ENCODE data around the gene SYNPO2. TPM values are rescaled to one million over a fixed set of nuclear protein-coding genes. Genes with fewer than 3 reads are reported as not detected.

Gene SYNPO2
- total and polyA plus RNA-seq, 2 of the 13 experiments (the other 11 are each of a cell fraction or from before 2014, with no cell fraction given) = not detected

DNA sequence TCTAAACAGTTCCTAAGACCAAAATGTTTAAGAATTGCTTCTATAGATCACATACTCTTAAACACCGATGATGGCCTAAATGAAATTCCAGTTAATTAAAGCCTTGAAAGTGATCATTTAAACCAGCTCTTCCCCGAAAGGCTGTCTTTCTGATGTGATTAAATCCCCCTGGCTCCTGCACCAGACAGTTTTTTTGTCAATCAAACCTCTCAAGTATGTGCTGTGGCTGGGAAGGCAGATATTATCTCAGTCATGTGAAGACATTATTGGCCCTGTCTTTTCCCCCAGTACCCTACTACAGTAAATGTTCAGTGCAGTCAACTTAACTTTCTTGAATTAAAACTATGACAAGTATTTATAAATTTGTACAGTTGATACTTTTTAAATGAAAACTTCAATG, 126.0 kb downstream of the SYNPO2 start:
- no TSS peak for BruUV-seq (replicated peaks)
- H3K36me3 ChIP-seq (replicated peaks in 1 of 2; ENCODE audit: control insufficient read depth in 1 of 2, insufficient read depth in 2 of 2, low read length in 2 of 2) = no peaks in the 10 kb centered on the region
- intact Hi-C loops (cut with micrococcal nuclease; ENCODE audit: unreplicated experiment) = no loop called here
- POLR2A ChIA-PET = no interaction called here
- H4K20me1 ChIP-seq (ENCODE audit: insufficient read depth, low read length) = no peaks in the 10 kb centered on the region
- WGBS (ENCODE audit: low lambda C conversion rate) = 50% methylated on average over 2 of the region's 2 CpGs
- no peak overlapping the region for H3K27ac ChIP-seq (ENCODE audit: extremely low read length, insufficient read depth, low read length)
- FAIRE-seq = no peak
- H3K4me3 ChIP-seq (replicated peaks in 1 of 3; ENCODE audit: insufficient read depth in 1 of 3, low read depth in 2 of 3, low read length in 3 of 3) = no peak overlapping the region
- no peak overlapping the region for H3K9ac ChIP-seq (ENCODE audit: insufficient read depth, low read depth, low read length)
- H3K79me2 ChIP-seq (ENCODE audit: insufficient read depth, low read length) = no peaks in the 10 kb centered on the region
- in situ Hi-C loops (cut with HindIII; ENCODE audit: extremely low pct_ligation_motif_present, low pct_unique_long_range_greater_than_20kb) = no loop called here
- CTCF ChIA-PET (ENCODE audit: low intra/inter-chr PET ratio, low total read pairs) = no interaction called here
- DNase-seq (ENCODE audit: low spot score) = no peak
- H3K4me2 ChIP-seq (ENCODE audit: low read depth, low read length) = no peak overlapping the region
- no peaks in the 10 kb centered on the region for H3K27me3 ChIP-seq (ENCODE audit: control insufficient read depth in 1 of 2, insufficient read depth in 2 of 2, low read length in 2 of 2)
- H2AFZ ChIP-seq (ENCODE audit: low read length) = no peak overlapping the region
- H3K9me3 ChIP-seq (ENCODE audit: low read length) = no peaks in the 10 kb centered on the region
- no peaks in the 10 kb centered on the region for H3K4me1 ChIP-seq (ENCODE audit: insufficient read depth, low read length)
- ATAC-seq = no peak
- TF ChIP-seq CSRNP1 (CRISPR knock-in tag; IDR thresholded peaks at IDR 0.05) = no peak
- no peak for TF ChIP-seq IRF2 (CRISPR knock-in tag; IDR thresholded peaks at IDR 0.05)
- no peak for TF ChIP-seq MTA1 (CRISPR knock-in tag; IDR thresholded peaks at IDR 0.05; ENCODE audit: borderline replicate concordance)
- TF ChIP-seq RAD51 (IDR thresholded peaks at IDR 0.05; ENCODE audit: borderline replicate concordance) = no peak
- no peak for TF ChIP-seq SMAD9 (CRISPR knock-in tag; IDR thresholded peaks at IDR 0.05)
- TF ChIP-seq HMGXB4 (CRISPR knock-in tag; IDR thresholded peaks at IDR 0.05; ENCODE audit: borderline replicate concordance in 1 of 2, low read depth in 1 of 2) = no peak
- TF ChIP-seq ZBTB37 (CRISPR knock-in tag; IDR thresholded peaks at IDR 0.05) = no peak
- no peak for TF ChIP-seq RFXAP (CRISPR knock-in tag; IDR thresholded peaks at IDR 0.05; ENCODE audit: borderline replicate concordance)
- TF ChIP-seq, protein P1, sequence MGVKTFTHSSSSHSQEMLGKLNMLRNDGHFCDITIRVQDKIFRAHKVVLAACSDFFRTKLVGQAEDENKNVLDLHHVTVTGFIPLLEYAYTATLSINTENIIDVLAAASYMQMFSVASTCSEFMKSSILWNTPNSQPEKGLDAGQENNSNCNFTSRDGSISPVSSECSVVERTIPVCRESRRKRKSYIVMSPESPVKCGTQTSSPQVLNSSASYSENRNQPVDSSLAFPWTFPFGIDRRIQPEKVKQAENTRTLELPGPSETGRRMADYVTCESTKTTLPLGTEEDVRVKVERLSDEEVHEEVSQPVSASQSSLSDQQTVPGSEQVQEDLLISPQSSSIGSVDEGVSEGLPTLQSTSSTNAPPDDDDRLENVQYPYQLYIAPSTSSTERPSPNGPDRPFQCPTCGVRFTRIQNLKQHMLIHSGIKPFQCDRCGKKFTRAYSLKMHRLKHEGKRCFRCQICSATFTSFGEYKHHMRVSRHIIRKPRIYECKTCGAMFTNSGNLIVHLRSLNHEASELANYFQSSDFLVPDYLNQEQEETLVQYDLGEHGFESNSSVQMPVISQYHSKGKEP (CRISPR knock-in tag; IDR thresholded peaks at IDR 0.05) = no peak
- TF ChIP-seq SOX13 (IDR thresholded peaks at IDR 0.05) = no peak
- TF ChIP-seq SOX13 (CRISPR knock-in tag; conservative IDR thresholded peaks at IDR 0.05 in 1 of 2, IDR thresholded peaks at IDR 0.05 in 1 of 2) = no peak
- TF ChIP-seq ZKSCAN8 (CRISPR knock-in tag; IDR thresholded peaks at IDR 0.05; ENCODE audit: borderline replicate concordance) = no peak
- TF ChIP-seq ARID4A (CRISPR knock-in tag; IDR thresholded peaks at IDR 0.05; ENCODE audit: borderline replicate concordance) = no peak
- TF ChIP-seq SIN3B (IDR thresholded peaks at IDR 0.05; ENCODE audit: low read length) = no peak

All from HepG2 (cell line).